ENCODE results near the gene ESM1.

ESM1 gene

DNA sequence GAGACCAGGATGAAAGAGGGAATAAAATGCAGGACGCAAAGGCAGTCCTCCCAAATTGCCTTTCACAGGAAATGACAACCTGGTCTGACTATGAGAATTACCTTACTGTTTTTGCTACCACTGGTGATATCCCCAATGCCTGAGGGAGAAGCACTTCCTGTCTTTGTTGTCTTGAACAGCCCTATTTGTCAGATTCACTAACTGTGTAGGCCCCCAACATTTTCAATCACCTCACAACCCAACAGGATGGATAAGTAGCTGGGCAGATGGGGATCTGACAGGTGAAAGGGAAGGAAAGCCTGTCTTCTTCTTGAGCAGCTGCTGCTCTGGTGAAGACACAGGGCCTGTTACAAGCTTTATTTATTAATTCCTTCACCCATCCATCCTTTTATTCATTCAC lies 9.7 kb downstream of the ESM1 start:
- no peak for DNase-seq

DNA sequence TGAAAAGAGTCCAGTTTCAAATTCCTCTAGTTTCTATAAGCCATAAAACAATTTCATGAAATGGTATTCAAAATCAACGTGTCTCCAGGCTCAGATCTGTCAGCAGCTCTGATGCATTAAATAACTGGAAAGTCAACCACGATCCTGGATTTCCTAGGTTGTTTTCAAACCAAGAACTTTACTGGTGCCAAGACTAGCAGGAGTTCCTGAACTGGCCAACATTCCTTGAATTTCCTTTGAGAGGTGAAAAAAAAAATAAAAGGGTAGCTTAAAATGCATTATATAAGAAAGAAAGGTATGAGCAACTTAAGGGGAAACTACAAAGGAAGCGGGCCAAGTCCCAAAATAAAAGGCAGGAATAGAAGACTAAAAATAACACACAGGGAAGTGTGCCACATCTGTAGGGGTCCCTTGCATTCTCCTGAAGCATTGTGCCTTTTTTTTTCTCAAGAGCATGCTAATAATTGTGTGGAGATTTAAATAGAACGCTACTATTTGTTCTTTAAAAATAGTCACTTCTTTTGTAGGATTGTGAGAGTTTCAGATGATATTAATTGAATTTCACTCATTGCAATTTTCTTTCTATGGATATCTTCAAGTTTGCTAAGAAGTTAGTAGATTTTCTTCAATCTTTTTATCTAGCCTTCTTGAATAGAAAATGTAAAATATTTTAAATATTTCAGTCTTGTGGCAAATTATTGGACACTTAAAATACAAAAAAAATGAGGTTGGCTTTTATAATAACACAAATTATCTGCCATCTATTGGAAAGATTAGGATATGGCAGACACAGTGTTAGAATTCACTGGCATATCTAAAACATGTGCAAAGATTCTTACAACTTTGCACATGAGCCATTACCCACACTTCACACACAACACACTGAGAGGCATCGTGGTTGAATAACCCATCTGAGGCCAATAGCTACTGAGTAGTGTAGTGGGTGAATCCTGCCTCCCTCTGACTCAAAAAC lies 15.3 kb downstream of the ESM1 start:
- DNase-seq, result no peak

DNA sequence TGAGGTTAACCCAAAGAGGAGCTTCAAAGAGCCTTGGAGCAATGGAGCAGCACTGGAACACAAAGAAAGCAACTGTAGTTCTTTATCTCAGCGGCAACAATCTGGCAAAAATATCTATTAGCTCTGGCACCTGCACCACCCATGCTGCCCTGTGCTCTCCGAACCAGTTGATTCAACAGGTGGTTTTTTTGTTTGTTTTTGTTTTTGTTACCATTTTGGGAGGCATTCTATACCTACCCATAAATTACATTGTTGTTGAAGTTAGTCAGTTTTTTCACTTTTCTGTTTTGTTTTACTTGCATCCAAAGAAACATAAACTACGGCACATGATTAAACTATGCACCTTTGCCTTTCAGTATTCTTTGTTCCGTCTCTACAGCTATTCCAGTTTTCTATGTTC lies 16.2 kb downstream of the ESM1 start:
- DNase-seq, result no peak

DNA sequence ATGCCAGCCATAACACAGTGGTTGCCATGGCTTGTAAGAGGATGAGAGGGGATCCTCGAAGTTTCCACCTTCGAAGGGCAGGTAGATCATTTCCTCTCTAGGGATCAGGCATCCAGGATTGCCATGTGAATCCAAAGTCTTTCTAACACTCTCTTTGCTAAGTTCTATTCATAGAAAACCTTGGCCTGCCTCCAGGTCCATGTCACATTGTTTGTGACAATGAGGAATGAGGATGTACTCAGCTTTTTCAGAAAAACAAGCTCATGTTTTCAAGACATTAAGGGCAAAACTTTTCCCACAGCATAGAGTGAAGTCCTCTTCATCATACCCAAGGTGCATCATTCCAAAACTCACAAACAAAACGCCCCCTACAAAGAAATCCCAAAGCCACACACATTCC lies 19.6 kb downstream of the ESM1 start:
- DNase-seq, result no peak

DNA sequence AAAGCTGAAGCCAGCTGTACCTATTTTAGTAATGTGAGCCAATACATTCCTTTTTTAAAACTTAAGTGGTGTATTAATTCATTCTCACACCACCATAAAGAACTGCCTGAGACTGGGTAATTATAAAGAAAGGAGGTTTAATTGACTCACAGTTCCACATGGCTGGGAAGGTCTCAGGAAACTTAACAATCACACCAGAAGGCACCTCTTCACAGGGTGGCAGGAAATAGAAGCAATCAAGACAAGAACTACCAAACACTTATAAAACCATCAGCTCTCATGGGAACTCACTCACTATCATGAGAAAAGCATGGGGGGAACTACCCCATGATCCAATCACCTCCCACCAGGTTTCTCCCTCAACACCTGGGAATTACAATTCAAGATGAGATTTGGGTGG lies 21.0 kb downstream of the ESM1 start:
- DNase-seq, result no peak

DNA sequence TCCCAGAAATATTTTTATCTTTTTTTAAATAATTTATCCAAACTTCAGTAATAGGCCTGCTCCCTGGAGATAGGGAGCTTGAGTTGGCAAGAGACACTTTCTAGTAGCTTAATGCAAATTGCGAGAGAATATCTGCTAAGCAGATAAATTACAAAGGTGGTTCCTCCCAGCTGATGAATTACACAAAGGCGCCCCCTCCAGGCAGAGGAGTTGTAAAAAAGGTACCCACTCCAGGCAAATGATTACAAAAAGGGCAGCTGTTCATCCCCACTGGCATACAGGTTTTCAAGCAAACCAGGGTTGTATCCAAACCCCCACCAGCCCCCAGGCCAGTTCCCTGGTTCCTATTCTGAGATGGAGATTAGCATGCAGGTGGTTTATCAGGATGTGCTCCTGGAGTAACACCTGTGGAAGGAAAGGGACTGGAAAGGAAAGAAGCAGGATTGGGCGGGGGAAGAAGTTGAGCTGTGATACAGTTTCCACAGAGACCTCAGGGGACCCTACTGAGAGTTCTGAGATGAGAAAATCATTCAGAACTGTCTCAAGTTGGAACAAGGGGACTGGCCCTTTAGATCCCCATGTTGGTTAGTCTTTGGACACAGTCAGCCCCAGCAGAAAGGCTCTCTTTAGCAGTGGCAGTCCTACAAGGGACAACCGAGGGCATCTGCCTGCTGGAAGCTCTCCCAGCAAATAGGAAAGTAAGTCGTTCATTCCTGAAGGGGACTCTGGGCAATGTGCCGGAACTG lies 25.5 kb downstream of the ESM1 start:
- peak in 1 of 2 donors; percentile 58 for DNase-seq

DNA sequence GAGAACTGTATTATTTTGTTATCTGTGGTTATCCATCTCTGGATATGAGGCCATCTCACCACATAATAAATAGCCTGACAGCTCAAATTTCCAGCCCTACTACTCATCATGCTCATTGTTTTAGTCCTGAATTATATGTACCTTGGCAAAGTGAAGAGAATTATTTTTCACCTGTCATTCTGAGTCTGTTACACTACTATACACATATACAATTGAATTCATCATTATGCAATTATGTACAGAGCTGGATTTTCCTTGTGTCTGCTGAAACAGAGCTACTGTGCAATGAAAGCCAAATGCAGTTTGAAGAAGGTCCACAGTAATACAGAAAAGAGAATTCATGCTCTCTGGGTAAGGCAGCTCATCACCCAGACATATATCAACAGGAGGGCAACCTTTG lies 28.5 kb downstream of the ESM1 start:
- no peak for DNase-seq

DNA sequence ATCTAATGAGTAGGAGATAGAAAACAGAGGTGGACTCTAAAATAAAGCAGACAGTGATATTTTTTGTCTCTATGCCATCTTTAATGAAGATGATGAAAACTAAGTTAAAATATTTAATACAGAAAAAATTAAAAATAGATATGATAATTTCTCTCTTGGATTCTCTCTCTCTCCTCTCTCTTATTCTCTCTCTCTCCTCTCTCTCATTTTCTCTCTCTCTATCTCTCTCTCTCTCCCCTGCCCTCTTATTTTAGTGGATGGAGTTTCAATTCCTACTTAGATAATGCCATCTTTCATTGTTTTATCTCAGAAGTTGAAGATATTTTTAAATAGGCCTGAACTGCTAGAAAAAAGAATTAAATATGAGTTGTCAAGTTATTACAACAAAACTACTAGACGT lies 38.2 kb downstream of the ESM1 start:
- no peak for DNase-seq

DNA sequence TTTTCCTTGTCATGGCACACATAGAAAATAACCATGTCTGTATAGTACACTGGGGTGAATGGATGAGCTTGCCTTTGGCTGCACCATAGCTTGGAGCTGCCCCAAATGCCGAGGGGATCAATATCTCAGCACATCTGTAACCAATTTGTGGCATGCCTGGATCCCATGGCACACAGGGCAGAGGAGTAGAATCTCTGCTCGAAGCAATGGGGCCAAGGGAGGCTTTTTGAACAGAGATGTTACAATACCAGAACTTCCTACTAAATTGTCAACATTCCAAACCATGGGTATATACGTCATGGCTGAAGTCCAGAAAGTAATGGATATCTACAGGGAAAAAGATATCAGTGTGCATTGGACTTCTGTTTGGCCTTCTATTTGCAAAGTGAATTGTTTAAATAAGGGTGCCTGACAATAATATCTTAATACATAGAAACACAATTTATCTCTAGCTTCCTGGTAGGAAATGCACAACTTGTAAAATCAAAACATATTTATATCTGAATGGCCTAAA lies 39.0 kb downstream of the ESM1 start:
- DNase-seq, result no peak

DNA sequence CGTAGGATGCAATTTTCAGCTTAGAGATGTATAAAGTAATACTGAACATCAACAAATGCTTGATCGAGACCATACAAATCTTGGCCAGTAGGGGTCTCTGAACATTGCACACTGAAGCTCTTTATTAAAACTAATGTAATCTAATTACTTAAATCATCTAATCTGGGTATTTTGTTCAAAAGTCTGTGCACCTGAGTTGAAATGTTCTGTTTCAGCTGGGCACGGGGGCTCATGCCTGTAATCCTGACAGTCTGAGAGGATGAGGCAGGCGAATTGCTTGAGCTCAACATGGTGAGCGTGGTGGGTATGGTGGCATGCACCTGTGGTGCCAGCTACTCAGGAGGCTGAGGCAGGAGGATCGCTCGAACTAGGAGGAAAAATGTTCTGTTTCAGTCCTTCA lies 41.0 kb downstream of the ESM1 start:
- peak; percentile 10 to 36 for DNase-seq

DNA sequence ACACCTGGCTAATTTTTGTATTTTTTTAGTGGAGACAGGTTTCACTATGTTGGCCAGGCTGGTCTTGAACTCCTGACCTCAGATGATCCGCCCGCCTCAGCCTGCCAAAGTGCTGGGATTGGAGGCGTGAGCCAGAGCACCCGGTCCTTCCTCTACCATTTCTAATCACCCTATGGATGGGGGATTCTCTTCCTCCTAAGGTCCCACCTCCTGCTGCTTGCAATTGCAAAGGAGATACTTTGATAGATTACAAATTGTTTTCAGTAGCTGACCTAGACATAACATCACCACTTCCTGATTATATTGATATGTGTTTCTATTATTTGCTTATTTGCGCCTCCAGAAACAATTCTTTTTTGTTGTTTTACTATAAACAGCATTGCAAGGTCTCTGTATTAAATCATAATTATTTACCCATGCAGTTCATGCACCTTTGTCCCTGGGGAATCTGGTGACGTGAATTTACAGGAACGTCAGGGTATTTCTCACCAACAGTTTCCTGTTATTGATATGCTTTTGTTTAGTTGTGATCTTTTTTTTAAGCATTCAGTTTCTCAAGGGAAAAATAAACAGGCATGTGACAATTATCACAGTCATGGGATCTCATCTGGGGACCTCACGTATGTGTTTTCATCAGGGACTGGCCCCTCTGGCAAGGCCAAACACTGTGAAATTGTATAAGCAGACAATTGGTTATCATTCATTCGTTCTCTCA lies 43.2 kb downstream of the ESM1 start:
- no peak for DNase-seq

DNA sequence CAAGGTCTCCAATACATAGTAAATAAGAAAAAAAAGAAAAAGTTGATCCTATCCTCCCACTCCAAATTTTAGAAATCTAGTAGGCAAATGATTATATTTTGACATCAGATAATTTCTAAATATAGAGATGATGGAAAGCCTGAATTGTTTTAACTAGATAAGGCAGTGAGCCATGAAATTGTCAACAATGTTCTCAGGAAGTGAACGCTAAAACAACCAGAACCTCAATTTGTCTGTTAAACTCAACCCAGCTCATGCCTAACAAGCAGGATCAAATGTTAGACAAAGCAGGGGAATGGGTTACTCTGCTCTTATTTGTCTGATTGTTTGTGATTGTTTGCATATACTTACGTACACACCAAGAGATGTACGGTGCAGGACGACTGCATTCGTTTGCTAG lies 49.2 kb downstream of the ESM1 start:
- no peak for DNase-seq

DNA sequence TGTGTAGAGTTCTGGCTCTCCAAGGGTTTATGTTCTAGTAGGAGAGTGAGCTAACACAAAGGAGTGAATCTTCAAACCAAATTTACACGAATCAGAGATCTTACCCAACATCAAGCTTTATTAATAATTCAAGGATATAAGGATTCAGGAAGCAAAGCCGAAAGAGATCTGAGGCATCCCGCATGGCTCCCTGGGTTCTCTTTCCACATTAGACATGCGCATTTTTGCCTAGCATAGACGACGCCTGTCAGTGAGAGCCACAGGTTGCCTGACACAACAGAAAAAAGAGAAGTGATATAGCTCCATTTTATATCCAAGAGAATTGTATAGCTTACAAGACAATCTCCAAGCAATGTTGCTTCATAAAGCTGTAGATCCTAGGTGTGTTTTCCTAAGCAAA lies 52.6 kb downstream of the ESM1 start:
- no peak for DNase-seq

DNA sequence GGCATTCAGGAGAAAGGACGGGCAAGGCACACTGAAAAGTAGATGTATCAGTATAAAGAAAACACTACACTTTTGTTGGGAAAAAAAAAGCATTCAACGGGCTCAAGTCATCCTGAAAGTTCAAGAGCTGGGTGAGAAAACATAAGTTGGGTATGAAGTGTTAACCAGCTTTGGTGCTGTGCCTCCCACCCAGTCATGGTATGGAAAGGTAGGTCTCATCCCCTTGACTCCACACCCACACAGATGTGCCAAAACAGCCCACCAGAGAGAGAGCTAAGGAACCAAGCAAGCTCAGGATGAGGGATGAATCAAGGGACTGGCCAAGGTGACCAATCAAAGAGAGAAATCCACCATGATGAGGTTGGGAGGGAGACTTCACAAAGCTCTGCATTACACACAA lies 54.7 kb downstream of the ESM1 start:
- no peak for DNase-seq

All from stimulated activated CD4-positive, alpha-beta T cell treated with anti-CD3 and anti-CD28 coated beads, Interleukin-2, amount 100 ng/mL, for 24 hours (primary cell).